ENCODE measurements around the gene TOPBP1. TPM values are rescaled to one million over a fixed set of nuclear protein-coding genes. Genes with fewer than 3 reads are reported as not detected.

The TOPBP1 gene
- total and polyA plus RNA-seq, 2 of the 8 experiments (the other 6 are each of a cell fraction or from before 2014, with no cell fraction given), result 19.7 to 35.9 TPM

DNA sequence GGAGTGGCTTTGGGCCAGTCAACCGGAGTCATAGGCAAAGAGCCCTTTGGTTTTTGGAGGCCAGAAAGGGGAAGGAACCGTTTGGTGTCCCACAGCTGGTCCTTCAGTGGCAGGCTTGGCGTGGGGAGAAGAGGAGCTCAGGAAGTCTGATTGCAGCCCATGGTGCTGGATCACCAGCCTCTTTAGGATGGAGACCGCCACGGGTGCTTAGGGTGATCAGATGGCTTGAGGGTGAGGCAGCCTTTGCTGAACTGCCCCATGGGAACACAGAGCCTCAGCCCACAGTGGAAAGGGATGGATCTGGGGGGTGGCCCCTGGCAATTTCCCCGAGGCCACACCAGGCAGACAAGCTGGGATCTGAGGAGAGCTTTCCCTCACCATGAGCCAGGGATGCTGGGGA, 38.6 kb upstream of the TOPBP1 start:
- no peak for TF ChIP-seq PHF8 (conservative IDR thresholded peaks at IDR 0.05; ENCODE audit: low read depth, low read length)
- Histone ChIP-seq H3K56ac (replicated peaks; ENCODE audit: insufficient read length, low read depth, low read length) (no peak overlapping the region), H4K91ac (replicated peaks; ENCODE audit: insufficient read length, low read length) (no peak overlapping the region), H3K23ac (ENCODE audit: insufficient read length) (no peak overlapping the region), H3K9ac (replicated peaks in 1 of 4; ENCODE audit: extremely low read depth in 1 of 4, low read depth in 3 of 4, low read length in 3 of 4) (no peak overlapping the region), H3K27me3 (replicated peaks in 1 of 4; ENCODE audit: control insufficient read depth in 3 of 4, extremely low read depth in 1 of 4, insufficient read depth in 3 of 4, low read length in 3 of 4) (no peaks in the 10 kb centered on the region), H4K20me1 (replicated peaks in 1 of 2; ENCODE audit: control insufficient read depth in 1 of 2, insufficient read depth in 2 of 2, low read length in 2 of 2) (no peaks in the 10 kb centered on the region), H2BK20ac (ENCODE audit: low read length) (no peak overlapping the region), H3K4me2 (ENCODE audit: insufficient read depth in 1 of 2, low read depth in 2 of 2, low read length in 2 of 2) (no peak overlapping the region), H3K4ac (replicated peaks; ENCODE audit: insufficient read length, low read depth, low read length) (no peak overlapping the region), H3K18ac (ENCODE audit: extremely low read depth, low read length) (no peak overlapping the region), H3K36me3 (ENCODE audit: control insufficient read depth in 2 of 4, insufficient read depth in 4 of 4, low read length in 3 of 4) (no peaks in the 10 kb centered on the region), H3K4me1 (replicated peaks in 1 of 4; ENCODE audit: control insufficient read depth in 3 of 4, insufficient read depth in 4 of 4, low read length in 3 of 4) (no peaks in the 10 kb centered on the region), H4K8ac (ENCODE audit: extremely low read depth, insufficient read depth, low read length) (no peak overlapping the region), H3K79me2 (ENCODE audit: control insufficient read depth in 1 of 2, insufficient read depth in 2 of 2, low read length in 2 of 2) (no peaks in the 10 kb centered on the region), H3K14ac (ENCODE audit: insufficient read length) (no peak overlapping the region), H2BK120ac (replicated peaks; ENCODE audit: low read depth, low read length) (no peak overlapping the region), H2AK5ac (ENCODE audit: low read depth, low read length) (no peak overlapping the region), H3K23me2 (ENCODE audit: low read depth, low read length) (no peaks in the 10 kb centered on the region), H3K79me1 (ENCODE audit: low read depth, low read length) (no peaks in the 10 kb centered on the region), H4K5ac (ENCODE audit: insufficient read length, low read depth, low read length) (no peak overlapping the region), H3K27ac (ENCODE audit: low read depth, low read length) (no peak overlapping the region), H2BK5ac (ENCODE audit: low read depth, low read length) (no peak overlapping the region), H3K4me3 (ENCODE audit: extremely low read depth in 1 of 4, insufficient read depth in 2 of 4, low read depth in 3 of 4, low read length in 4 of 4) (no peak overlapping the region), H3K9me3 (ENCODE audit: insufficient read depth in 2 of 2, low read depth in 1 of 2, low read length in 1 of 2) (no peaks in the 10 kb centered on the region), H2BK15ac (ENCODE audit: low read length) (no peak overlapping the region), H2AFZ (ENCODE audit: low read length) (no peak overlapping the region), H2BK12ac (ENCODE audit: low read depth, low read length) (no peak overlapping the region)
- DNase-seq (ENCODE audit: low read depth in 1 of 2, low spot score in 2 of 2) (no peak), FAIRE-seq (no peak)
- 93% methylated on average over 6 of the region's 6 CpGs; no CpG with 5 or more reads in 1 of the 2 experiments for WGBS, 2 experiments (ENCODE audit: extremely low coverage in 1 of 2, insufficient coverage in 1 of 2, insufficient read length in 1 of 2, insufficient replicate concordance in 2 of 2, low coverage in 1 of 2, low lambda C conversion rate in 2 of 2, missing lambda C conversion rate in 1 of 2)
- POLR2A ChIA-PET (ENCODE audit: partially characterized antibody), result no interaction called here
- CTCF ChIA-PET (ENCODE audit: partially characterized antibody), result interaction anchor here (1.4 kb wide), 2 partner anchors 9 to 11 kb away, joined by 3 read pairs; no protein-coding TSS in a partner anchor

Data from H1 (cell line).